ENCODE results near the gene E2F1. TPM values are rescaled to one million over a fixed set of nuclear protein-coding genes. Genes with fewer than 3 reads are reported as not detected.

E2F1 gene
- polyA plus RNA-seq, 12 donors = 7.5 to 22.4 (median 11.0) TPM; not detected in 1

- no peak for DNase-seq
Measured at GRCh38 chr20:33672426-33673113, 13.6 kb downstream of the E2F1 start.

GRCh38 chr20:33671573-33672288 is 14.5 kb downstream of the E2F1 start:
- DNase-seq = no peak

- DNase-seq = no peak
Measured at GRCh38 chr20:33670715-33671499, 15.3 kb downstream of the E2F1 start.

GRCh38 chr20:33669873-33670640 is 16.1 kb downstream of the E2F1 start:
- no peak for DNase-seq

- no peak for DNase-seq
Measured at GRCh38 chr20:33669224-33669623, 17.0 kb downstream of the E2F1 start.

GRCh38 chr20:33668466-33669155 is 17.6 kb downstream of the E2F1 start:
- DNase-seq = no peak

GRCh38 chr20:33667676-33668465 is 18.3 kb downstream of the E2F1 start:
- DNase-seq = peak; percentile 75

GRCh38 chr20:33667245-33667675 is 18.9 kb downstream of the E2F1 start:
- no peak for DNase-seq

GRCh38 chr20:33666293-33667244 is 19.6 kb downstream of the E2F1 start, which contains the start of gene ACTL10:
ACTL10 (plus strand) TSS chr20:33666943; CDS start chr20:33667498, 555 bp downstream.
- DNase-seq = peak; percentile 90

- DNase-seq = no peak
Measured at GRCh38 chr20:33664762-33665144, 21.4 kb downstream of the E2F1 start.

- no peak for DNase-seq
Measured at GRCh38 chr20:33664085-33664761, 22.0 kb downstream of the E2F1 start.

GRCh38 chr20:33663161-33664084 is 22.8 kb downstream of the E2F1 start:
- DNase-seq = peak; percentile 75

GRCh38 chr20:33662172-33662571 is 24.0 kb downstream of the E2F1 start, which contains the start of gene C20orf144:
C20orf144 (plus strand) TSS chr20:33662327; CDS start chr20:33662346, 19 bp downstream.
- no peak for DNase-seq

GRCh38 chr20:33660685-33661058 is 25.5 kb downstream of the E2F1 start:
- no peak for DNase-seq

GRCh38 chr20:33660035-33660684 is 26.0 kb downstream of the E2F1 start:
- no peak for DNase-seq

GRCh38 chr20:33659341-33660034 is 26.7 kb downstream of the E2F1 start:
- DNase-seq = no peak
